NOMO-1 treated with DMSO at 0.1 percent for 48 hours (cell line): Measurements from ENCODE around the gene CTPS1.
A peak's percentile ranks its signal among the peaks of the same experiment; 100 is the strongest.

ENCODE experiments used
- DNase-seq: peaks from one replicate; lab custom pipeline; 2025; ENCODE audit not compliant: unreplicated experiment; lab: John Stamatoyannopoulos, UW

Gene CTPS1

GRCh38 chr1:41022424-41022823, 42.9 kb downstream of the CTPS1 start:
- DNase-seq, result no peak

- DNase-seq, result no peak
Measured at GRCh38 chr1:41023279-41023990, 43.9 kb downstream of the CTPS1 start.

- no peak for DNase-seq
Measured at GRCh38 chr1:41024953-41025352, 45.5 kb downstream of the CTPS1 start.

GRCh38 chr1:41025979-41026819, 46.7 kb downstream of the CTPS1 start:
- DNase-seq, result no peak

GRCh38 chr1:41028034-41028642, 48.6 kb downstream of the CTPS1 start:
- DNase-seq, result no peak

- no peak for DNase-seq
Measured at GRCh38 chr1:41030872-41031616, 51.5 kb downstream of the CTPS1 start.

- DNase-seq, result no peak
Measured at GRCh38 chr1:41032147-41032546, 52.7 kb downstream of the CTPS1 start.

- no peak for DNase-seq
Measured at GRCh38 chr1:41033272-41033671, 53.8 kb downstream of the CTPS1 start.

GRCh38 chr1:41037116-41037903, 57.8 kb downstream of the CTPS1 start:
- DNase-seq, result no peak

- no peak for DNase-seq
Measured at GRCh38 chr1:41038110-41038509, 58.6 kb downstream of the CTPS1 start.

GRCh38 chr1:41041614-41042270, 62.2 kb downstream of the CTPS1 start:
- DNase-seq, result no peak

- DNase-seq, result no peak
Measured at GRCh38 chr1:41044187-41044586, 64.7 kb downstream of the CTPS1 start.

GRCh38 chr1:41045740-41046139, 66.2 kb downstream of the CTPS1 start:
- DNase-seq, result no peak

- no peak for DNase-seq
Measured at GRCh38 chr1:41046347-41046775, 66.9 kb downstream of the CTPS1 start.

GRCh38 chr1:41048540-41048939, 69.0 kb downstream of the CTPS1 start:
- DNase-seq, result no peak

- DNase-seq, result no peak
Measured at GRCh38 chr1:41051022-41051421, 71.5 kb downstream of the CTPS1 start.

GRCh38 chr1:41053316-41053715, 73.8 kb downstream of the CTPS1 start:
- peak; percentile 86 for DNase-seq

- no peak for DNase-seq
Measured at GRCh38 chr1:41056907-41057306, 77.4 kb downstream of the CTPS1 start.
